Stomach (tissue), 4 donors: ENCODE results near the gene CHCHD3.

Experiments used
- EP300 ChIP-seq: sonication (generic); formaldehyde crosslinking; IDR thresholded peaks from one replicate; pipeline ENCODE4 v1.6.1; 2017; ENCODE audit warnings: antibody characterized with exemption
- POLR2A ChIP-seq, 4 donors: fragments of 450-650 bp; IDR thresholded peaks; one replicate each; pipeline ENCODE4 v1.6.1; 2016; ENCODE audit warnings: antibody characterized with exemption in 4 of 4, control low read depth in 2 of 4, mild to moderate bottlenecking in 1 of 4, moderate library complexity in 1 of 4
- TF ChIP-seq, protein P1 (sequence below), 7 experiments: fragments of 450-650 bp in 4 of 7; fragments of 200-600 bp in 3 of 7; sonication (generic) in 3 of 7; IDR thresholded peaks; one replicate each; pipeline ENCODE4 v1.5.1; 2016 to 2019; ENCODE audit warnings: antibody characterized with exemption in 7 of 7, control low read depth in 2 of 7, mild to moderate bottlenecking in 1 of 7

DNA sequence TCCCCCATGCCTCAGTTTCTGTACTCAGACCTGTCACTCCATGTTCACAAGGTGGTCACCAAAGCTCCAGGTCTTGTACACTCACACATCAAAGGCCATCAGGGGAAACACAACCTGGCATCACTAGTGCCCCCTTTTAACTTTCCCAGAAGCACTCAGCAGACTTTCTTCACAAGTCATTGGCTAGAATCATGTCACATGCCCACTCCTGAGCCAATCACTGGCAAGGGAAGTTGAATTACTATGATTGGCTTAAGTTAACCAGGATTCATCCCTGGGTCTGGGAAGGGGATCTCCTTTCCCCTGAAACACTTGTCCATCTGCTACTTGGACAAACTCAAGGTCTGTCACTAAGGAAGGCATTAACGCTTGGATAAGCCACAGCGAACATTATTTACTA lies 311.8 kb downstream of the CHCHD3 start:
- TF ChIP-seq POLR2A (IDR thresholded peaks at IDR 0.05) = no peak
- TF ChIP-seq, protein P1, sequence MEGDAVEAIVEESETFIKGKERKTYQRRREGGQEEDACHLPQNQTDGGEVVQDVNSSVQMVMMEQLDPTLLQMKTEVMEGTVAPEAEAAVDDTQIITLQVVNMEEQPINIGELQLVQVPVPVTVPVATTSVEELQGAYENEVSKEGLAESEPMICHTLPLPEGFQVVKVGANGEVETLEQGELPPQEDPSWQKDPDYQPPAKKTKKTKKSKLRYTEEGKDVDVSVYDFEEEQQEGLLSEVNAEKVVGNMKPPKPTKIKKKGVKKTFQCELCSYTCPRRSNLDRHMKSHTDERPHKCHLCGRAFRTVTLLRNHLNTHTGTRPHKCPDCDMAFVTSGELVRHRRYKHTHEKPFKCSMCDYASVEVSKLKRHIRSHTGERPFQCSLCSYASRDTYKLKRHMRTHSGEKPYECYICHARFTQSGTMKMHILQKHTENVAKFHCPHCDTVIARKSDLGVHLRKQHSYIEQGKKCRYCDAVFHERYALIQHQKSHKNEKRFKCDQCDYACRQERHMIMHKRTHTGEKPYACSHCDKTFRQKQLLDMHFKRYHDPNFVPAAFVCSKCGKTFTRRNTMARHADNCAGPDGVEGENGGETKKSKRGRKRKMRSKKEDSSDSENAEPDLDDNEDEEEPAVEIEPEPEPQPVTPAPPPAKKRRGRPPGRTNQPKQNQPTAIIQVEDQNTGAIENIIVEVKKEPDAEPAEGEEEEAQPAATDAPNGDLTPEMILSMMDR (IDR thresholded peaks at IDR 0.05) = no peak
- no peak for TF ChIP-seq EP300
